Measurements from ENCODE around the gene PCDHB4. TPM values are rescaled to one million over a fixed set of nuclear protein-coding genes. Genes with fewer than 3 reads are reported as not detected.
A peak's percentile ranks its signal among the peaks of the same experiment; 100 is the strongest.
"Not testable (repeated sequence)": the region's sequence is repeated elsewhere in the genome, so short reads cannot be mapped to it uniquely, and the experiment has no call there.

PCDHB4 gene
- total RNA-seq, 1 donor from 2014 or later, result 2.6 TPM

- Mint-ChIP-seq H3K4me3 (no peak overlapping the region), H3K36me3 (ENCODE audit: low read depth) (peaks cover 43% of the 10 kb centered on the region), H3K9me3 (peaks cover 16% of the 10 kb centered on the region), H3K4me1 (no peaks in the 10 kb centered on the region), H3K27me3 (ENCODE audit: low read depth) (no peaks in the 10 kb centered on the region), H3K27ac (ENCODE audit: unreplicated experiment) (no peak overlapping the region)
- peak; percentile 20 for TF ChIP-seq CTCF (conservative IDR thresholded peaks at IDR 0.05)
- DNase-seq (ENCODE audit: low read depth, low spot score), result no peak
Measured at GRCh38 chr5:141155540-141156374, 34.1 kb downstream of the PCDHB4 start.

- H3K27me3 Mint-ChIP-seq (ENCODE audit: low read depth); H3K4me1 Mint-ChIP-seq; H3K27ac Mint-ChIP-seq (ENCODE audit: unreplicated experiment); H3K4me3 Mint-ChIP-seq; DNase-seq (ENCODE audit: low read depth, low spot score): not testable (repeated sequence)
- Mint-ChIP-seq H3K9me3 (peaks cover 21% of the 10 kb centered on the region), H3K36me3 (ENCODE audit: low read depth) (peaks cover 34% of the 10 kb centered on the region)
Measured at GRCh38 chr5:141157356-141157755, 35.7 kb downstream of the PCDHB4 start.

- not testable (repeated sequence) for H3K27ac Mint-ChIP-seq (ENCODE audit: unreplicated experiment); H3K27me3 Mint-ChIP-seq (ENCODE audit: low read depth); DNase-seq (ENCODE audit: low read depth, low spot score); H3K4me3 Mint-ChIP-seq; H3K4me1 Mint-ChIP-seq
- Mint-ChIP-seq H3K9me3 (peaks cover 19% of the 10 kb centered on the region), H3K36me3 (ENCODE audit: low read depth) (peaks cover 31% of the 10 kb centered on the region)
Measured at GRCh38 chr5:141157901-141158300, 36.3 kb downstream of the PCDHB4 start.

- peaks cover 23% of the 10 kb centered on the region for H3K9me3 Mint-ChIP-seq
- H3K4me1 Mint-ChIP-seq, result no peaks in the 10 kb centered on the region
- DNase-seq (ENCODE audit: low read depth, low spot score), result peak; percentile 12
- peaks cover 4% of the 10 kb centered on the region for H3K27me3 Mint-ChIP-seq (ENCODE audit: low read depth)
- H3K27ac Mint-ChIP-seq (ENCODE audit: unreplicated experiment), result no peak within 1 kb of the TSS
- H3K4me3 Mint-ChIP-seq, result no peak within 1 kb of the TSS
- peaks cover 30% of the 10 kb centered on the region for H3K36me3 Mint-ChIP-seq (ENCODE audit: low read depth)
- TF ChIP-seq CTCF (conservative IDR thresholded peaks at IDR 0.05), result peak; percentile 36
Measured at GRCh38 chr5:141172381-141173204, 51.0 kb downstream of the PCDHB4 start, which contains the start of gene PCDHB7. TSS of gene PCDHB7 (plus strand) at chr5:141172644. CDS start at chr5:141172836, 192 bp downstream.

GRCh38 chr5:141174291-141175104 lies 52.9 kb downstream of the PCDHB4 start:
- peaks cover 26% of the 10 kb centered on the region for H3K36me3 Mint-ChIP-seq (ENCODE audit: low read depth)
- not testable (repeated sequence) for H3K4me1 Mint-ChIP-seq; H3K27ac Mint-ChIP-seq (ENCODE audit: unreplicated experiment); H3K27me3 Mint-ChIP-seq (ENCODE audit: low read depth); DNase-seq (ENCODE audit: low read depth, low spot score); H3K4me3 Mint-ChIP-seq
- H3K9me3 Mint-ChIP-seq, result peaks cover 13% of the 10 kb centered on the region

Other genes with a start within 250 kb of the PCDHB4 start
- gene PCDHA12, start 246.5 kb upstream of the PCDHB4 start, total RNA-seq, result 5.5 and 6.6 TPM in 2 replicates
- gene PCDHA13, start 239.7 kb upstream of the PCDHB4 start, total RNA-seq, result 1.2 and 1.3 TPM in 2 replicates
- gene PCDHAC1, start 195.5 kb upstream of the PCDHB4 start, total RNA-seq, result 4.1 and 4.4 TPM in 2 replicates
- 1.8 and 1.9 TPM in 2 replicates for gene PCDHAC2, start 155.3 kb upstream of the PCDHB4 start, total RNA-seq
- 0.14 and 0.23 TPM in 2 replicates for gene PCDHB1, start 70.4 kb upstream of the PCDHB4 start, total RNA-seq
- 52.6 and 57.8 TPM in 2 replicates for gene PCDHB2, start 27.2 kb upstream of the PCDHB4 start, total RNA-seq
- gene PCDHB3, start 21.3 kb upstream of the PCDHB4 start, total RNA-seq, result 5.4 and 5.7 TPM in 2 replicates
- gene PCDHB5, start 13.4 kb downstream of the PCDHB4 start, total RNA-seq, result 3.0 and 3.3 TPM in 2 replicates
- gene PCDHB6, start 28.2 kb downstream of the PCDHB4 start, total RNA-seq, result 0.64 and 0.70 TPM in 2 replicates
- 0.39 and 0.58 TPM in 2 replicates for gene PCDHB7, start 50.8 kb downstream of the PCDHB4 start, total RNA-seq
- gene PCDHB8, start 56.0 kb downstream of the PCDHB4 start, total RNA-seq, result 1.3 and 1.8 TPM in 2 replicates
- 11.4 and 12.6 TPM in 2 replicates for gene PCDHB16, start 60.6 kb downstream of the PCDHB4 start, total RNA-seq
- gene PCDHB9, start 65.3 kb downstream of the PCDHB4 start, total RNA-seq, result 5.5 and 7.0 TPM in 2 replicates
- 5.2 and 5.5 TPM in 2 replicates for gene PCDHB10, start 70.5 kb downstream of the PCDHB4 start, total RNA-seq
- 2.7 and 3.6 TPM in 2 replicates for gene PCDHB11, start 77.8 kb downstream of the PCDHB4 start, total RNA-seq
- gene PCDHB12, start 86.9 kb downstream of the PCDHB4 start, total RNA-seq, result 3.1 TPM in 2 replicates
- gene PCDHB13, start 92.1 kb downstream of the PCDHB4 start, total RNA-seq, result 3.6 TPM in 2 replicates
- gene PCDHB14, start 101.5 kb downstream of the PCDHB4 start, total RNA-seq, result 5.5 TPM in 2 replicates
- gene PCDHB15, start 123.6 kb downstream of the PCDHB4 start, total RNA-seq, result 5.5 and 5.6 TPM in 2 replicates
- 0.72 and 1.1 TPM in 2 replicates for gene SLC25A2, start 182.2 kb downstream of the PCDHB4 start, total RNA-seq
- 100.0 and 100 TPM in 2 replicates for gene TAF7, start 199.0 kb downstream of the PCDHB4 start, total RNA-seq
- gene PCDHGA1, start 208.7 kb downstream of the PCDHB4 start, total RNA-seq, result 0.54 and 0.93 TPM in 2 replicates
- gene PCDHGA2, start 216.9 kb downstream of the PCDHB4 start, total RNA-seq, result 0.32 and 0.54 TPM in 2 replicates
- gene PCDHGA3, start 222.0 kb downstream of the PCDHB4 start, total RNA-seq, result 0.16 and 0.33 TPM in 2 replicates
- gene PCDHGB1, start 228.3 kb downstream of the PCDHB4 start, total RNA-seq, result 2.8 and 3.0 TPM in 2 replicates
- 0.56 and 0.93 TPM in 2 replicates for gene PCDHGA4, start 233.2 kb downstream of the PCDHB4 start, total RNA-seq
- 1.3 and 1.5 TPM in 2 replicates for gene PCDHGB2, start 238.2 kb downstream of the PCDHB4 start, total RNA-seq
- 0.32 and 0.51 TPM in 2 replicates for gene PCDHGA5, start 242.3 kb downstream of the PCDHB4 start, total RNA-seq
- 0.51 and 0.71 TPM in 2 replicates for gene PCDHGB3, start 248.4 kb downstream of the PCDHB4 start, total RNA-seq